SK-N-SH treated with all-trans-retinoic acid at 6 μM for 48 hours (cell line): ENCODE results near the gene DRG2.

Experiments
- ATAC-seq: fragments of 200-7000 bp; cut with Tn5 transposase; 3 replicates; pipeline ENCODE4 v1.9.1; 2020; ENCODE audit warnings: mild to moderate bottlenecking, moderate library complexity
- ARNTL ChIP-seq: fragments of 450-650 bp; formaldehyde crosslinking; IDR thresholded peaks from 2 replicates; pipeline ENCODE4 v1.5.0; 2020; ENCODE audit warnings: low read depth, mild to moderate bottlenecking, moderate library complexity, borderline replicate concordance
- BACH2 ChIP-seq: fragments of 250-450 bp; sonication (Bioruptor Pico); IDR thresholded peaks from 2 replicates; pipeline ENCODE4 v1.9.0; 2021; ENCODE audit warnings: mild to moderate bottlenecking, borderline replicate concordance
- CREB5 ChIP-seq: fragments of 250-450 bp; sonication (Bioruptor Pico); IDR thresholded peaks from 2 replicates; pipeline ENCODE4 v1.5.1; 2020; ENCODE audit warnings: low read depth, mild to moderate bottlenecking, moderate library complexity
- CSDC2 ChIP-seq: fragments of 250-450 bp; sonication (Bioruptor Pico); IDR thresholded peaks from 2 replicates; pipeline ENCODE4 v1.5.0; 2020; ENCODE audit warnings: mild to moderate bottlenecking, moderate library complexity
- CSRNP3 ChIP-seq: fragments of 250-450 bp; sonication (Bioruptor Pico); IDR thresholded peaks from 2 replicates; pipeline ENCODE4 v1.5.1; 2021; ENCODE audit warnings: mild to moderate bottlenecking, moderate library complexity
- ESRRG ChIP-seq: fragments of 250-450 bp; sonication (Bioruptor Pico); IDR thresholded peaks from 2 replicates; pipeline ENCODE4 v1.6.1; 2021; ENCODE audit warnings: mild to moderate bottlenecking
- GLIS3 ChIP-seq: fragments of 250-450 bp; sonication (Bioruptor Pico); IDR thresholded peaks from 2 replicates; pipeline ENCODE4 v1.5.0; 2020; ENCODE audit warnings: mild to moderate bottlenecking, moderate library complexity
- ISL1 ChIP-seq: fragments of 250-450 bp; sonication (Bioruptor Pico); IDR thresholded peaks from 2 replicates; pipeline ENCODE4 v2.1.2; 2022; ENCODE audit warnings: mild to moderate bottlenecking, moderate library complexity
- OSR1 ChIP-seq: fragments of 250-450 bp; sonication (Bioruptor Pico); IDR thresholded peaks from 2 replicates; pipeline ENCODE4 v1.8.0; 2022; ENCODE audit warnings: moderate library complexity, mild to moderate bottlenecking, inconsistent platforms
- PATZ1 ChIP-seq: fragments of 250-450 bp; sonication (Bioruptor Pico); IDR thresholded peaks from 2 replicates; pipeline ENCODE4 v1.8.0; 2020; ENCODE audit warnings: mild to moderate bottlenecking, moderate library complexity, borderline replicate concordance
- POU6F1 ChIP-seq: fragments of 250-450 bp; sonication (Bioruptor Pico); IDR thresholded peaks from 2 replicates; pipeline ENCODE4 v1.8.0; 2021; ENCODE audit warnings: low read depth, mild to moderate bottlenecking, moderate library complexity, borderline replicate concordance
- PPARA ChIP-seq: fragments of 250-450 bp; sonication (Bioruptor Pico); IDR thresholded peaks from 2 replicates; pipeline ENCODE4 v1.5.0; 2020; ENCODE audit warnings: mild to moderate bottlenecking, borderline replicate concordance
- RARB ChIP-seq: fragments of 250-450 bp; sonication (Bioruptor Pico); IDR thresholded peaks from 2 replicates; pipeline ENCODE4 v1.8.0; 2021; ENCODE audit warnings: mild to moderate bottlenecking, moderate library complexity
- SNAI2 ChIP-seq: fragments of 250-450 bp; sonication (Bioruptor Pico); IDR thresholded peaks from 2 replicates; pipeline ENCODE4 v1.5.0; 2020; ENCODE audit warnings: mild to moderate bottlenecking, moderate library complexity
- TCF4 ChIP-seq: fragments of 250-450 bp; sonication (Bioruptor Pico); IDR thresholded peaks from 2 replicates; pipeline ENCODE4 v1.8.0; 2021; ENCODE audit warnings: mild to moderate bottlenecking, moderate library complexity, borderline replicate concordance
- TOX ChIP-seq: fragments of 250-450 bp; sonication (Bioruptor Pico); IDR thresholded peaks from 2 replicates; pipeline ENCODE4 v1.8.0; 2021; ENCODE audit warnings: mild to moderate bottlenecking, moderate library complexity, borderline replicate concordance
- TSHZ2 ChIP-seq: fragments of 250-450 bp; sonication (Bioruptor Pico); IDR thresholded peaks from 2 replicates; pipeline ENCODE4 v1.5.0; 2020; ENCODE audit warnings: mild to moderate bottlenecking, moderate library complexity
- ZC3H10 ChIP-seq: fragments of 250-450 bp; sonication (Bioruptor Pico); IDR thresholded peaks from 2 replicates; pipeline ENCODE4 v1.5.1; 2021; ENCODE audit warnings: mild to moderate bottlenecking, moderate library complexity
- ZFP3 ChIP-seq: fragments of 250-450 bp; sonication (Bioruptor Pico); IDR thresholded peaks from 2 replicates; pipeline ENCODE4 v1.5.0; 2020; ENCODE audit warnings: mild to moderate bottlenecking, moderate library complexity
- ZFP30 ChIP-seq: fragments of 450-650 bp; formaldehyde crosslinking; IDR thresholded peaks from 2 replicates; pipeline ENCODE4 v1.5.0; 2022; ENCODE audit warnings: mild to moderate bottlenecking, moderate library complexity
- ZNF565 ChIP-seq: fragments of 450-650 bp; formaldehyde crosslinking; conservative IDR thresholded peaks from 2 replicates; pipeline ENCODE4 v1.5.0; 2020; ENCODE audit warnings: low read depth, mild to moderate bottlenecking, moderate library complexity
- ZNF70 ChIP-seq: fragments of 450-650 bp; formaldehyde crosslinking; IDR thresholded peaks from 2 replicates; pipeline ENCODE4 v1.5.0; 2020; ENCODE audit warnings: mild to moderate bottlenecking, moderate library complexity
- ZNF8 ChIP-seq: fragments of 450-650 bp; formaldehyde crosslinking; IDR thresholded peaks from 2 replicates; pipeline ENCODE4 v1.5.0; 2020; ENCODE audit warnings: mild to moderate bottlenecking, moderate library complexity

Gene DRG2

GRCh38 chr17:18065546-18065945 lies 22.2 kb upstream of the DRG2 start:
- ATAC-seq = no peak
- no peak for TF ChIP-seq CSRNP3 (CRISPR knock-in tag)
- no peak for TF ChIP-seq SNAI2 (CRISPR knock-in tag)
- TF ChIP-seq ARNTL (CRISPR knock-in tag) = no peak
- no peak for TF ChIP-seq ZFP30
- TF ChIP-seq ZNF70 = no peak
- no peak for TF ChIP-seq BACH2
- TF ChIP-seq ZFP3 = no peak
- no peak for TF ChIP-seq PPARA (CRISPR knock-in tag)
- TF ChIP-seq CREB5 (CRISPR knock-in tag) = no peak
- TF ChIP-seq OSR1 = no peak
- no peak for TF ChIP-seq TSHZ2
- TF ChIP-seq ESRRG (CRISPR knock-in tag) = no peak
- no peak for TF ChIP-seq POU6F1 (CRISPR knock-in tag)
- TF ChIP-seq ZNF8 (CRISPR knock-in tag) = no peak
- no peak for TF ChIP-seq PATZ1 (CRISPR knock-in tag)
- TF ChIP-seq ZNF565 (CRISPR knock-in tag) = no peak
- TF ChIP-seq GLIS3 (CRISPR knock-in tag) = no peak
- no peak for TF ChIP-seq TCF4 (CRISPR knock-in tag)
- TF ChIP-seq RARB (CRISPR knock-in tag) = no peak
- no peak for TF ChIP-seq ZC3H10 (CRISPR knock-in tag)
- TF ChIP-seq, all 23 proteins: peak for 0

GRCh38 chr17:18066866-18067265 lies 20.9 kb upstream of the DRG2 start:
- no peak for ATAC-seq
- TF ChIP-seq ESRRG (CRISPR knock-in tag) = no peak
- no peak for TF ChIP-seq OSR1
- TF ChIP-seq CSDC2 (CRISPR knock-in tag) = no peak
- TF ChIP-seq ZFP3 = no peak
- TF ChIP-seq CSRNP3 (CRISPR knock-in tag) = no peak
- TF ChIP-seq PATZ1 (CRISPR knock-in tag) = no peak
- no peak for TF ChIP-seq ISL1 (CRISPR knock-in tag)
- TF ChIP-seq TCF4 (CRISPR knock-in tag) = no peak
- TF ChIP-seq SNAI2 (CRISPR knock-in tag) = no peak
- TF ChIP-seq TOX (CRISPR knock-in tag) = no peak
- no peak for TF ChIP-seq ZNF565 (CRISPR knock-in tag)
- TF ChIP-seq RARB (CRISPR knock-in tag) = no peak
- no peak for TF ChIP-seq GLIS3 (CRISPR knock-in tag)
